HG02759 (cell line): ENCODE results near the gene RIMS1.

Source experiments
- ATAC-seq: cut with Tn5 transposase; IDR thresholded peaks from one replicate; pipeline ENCODE4 v1.9.1; 2021; ENCODE audit warnings: mild to moderate bottlenecking, moderate library complexity; ENCODE audit not compliant: unreplicated experiment

Gene RIMS1

DNA sequence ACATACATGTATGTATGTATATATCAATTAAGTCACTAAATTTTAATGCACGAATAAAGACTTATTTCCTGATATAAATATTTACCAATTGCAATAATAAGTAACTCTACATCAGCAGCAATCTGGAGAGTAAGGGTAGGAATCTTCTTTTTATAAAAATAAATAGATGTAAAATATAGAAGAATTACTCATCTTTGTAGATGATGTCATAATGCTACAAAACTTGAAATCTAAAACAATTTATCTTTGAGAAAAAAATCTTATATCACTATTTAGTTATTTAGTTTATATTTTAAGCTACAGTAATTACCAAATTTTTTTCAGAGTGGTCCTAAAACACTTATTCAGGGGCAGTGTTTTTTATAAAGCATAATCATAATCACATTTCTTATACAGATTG is 351.7 kb downstream of the RIMS1 start:
- no peak for ATAC-seq

- no peak for ATAC-seq
These were observed 352.6 kb downstream of the RIMS1 start for GRCh38 chr6:72238900-72239299.

GRCh38 chr6:72245565-72245964 is 359.2 kb downstream of the RIMS1 start:
- ATAC-seq, result no peak

DNA sequence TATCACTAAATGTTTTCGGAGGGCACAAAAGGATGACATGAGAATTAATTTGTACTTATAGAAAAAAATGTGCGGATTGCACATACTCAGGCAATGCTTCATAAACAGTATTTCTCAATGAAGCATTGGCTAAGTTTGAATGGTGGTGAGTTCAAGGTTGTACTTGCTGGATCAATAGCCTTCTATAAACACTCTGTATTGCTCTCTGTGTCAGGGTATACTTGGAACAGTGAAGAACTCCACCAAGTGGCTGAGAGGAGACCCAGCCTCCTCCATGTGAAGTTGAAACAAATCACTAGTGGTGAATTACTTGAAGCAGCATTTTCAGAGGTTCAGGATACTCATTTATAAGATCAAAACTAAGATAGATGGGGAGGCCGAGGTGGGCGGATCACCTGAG is 360.6 kb downstream of the RIMS1 start:
- ATAC-seq, result no peak

- ATAC-seq, result no peak
These were observed 362.3 kb downstream of the RIMS1 start for GRCh38 chr6:72248621-72249020.

DNA sequence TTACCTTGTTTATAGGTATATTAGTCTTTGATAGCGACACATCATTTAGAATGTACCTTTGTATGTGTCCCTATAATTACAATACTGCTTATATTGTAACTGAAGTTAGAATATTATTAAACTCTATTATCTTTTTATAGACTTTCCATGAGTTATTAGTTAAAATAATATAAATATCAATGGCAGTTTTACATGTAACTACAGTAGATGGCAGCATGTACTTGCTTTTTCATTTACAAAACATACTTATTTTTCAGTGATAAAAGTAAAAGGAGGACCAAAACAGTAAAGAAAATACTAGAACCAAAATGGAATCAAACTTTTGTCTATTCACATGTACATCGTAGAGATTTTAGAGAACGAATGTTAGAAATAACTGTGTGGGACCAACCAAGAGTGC is 364.3 kb downstream of the RIMS1 start:
- ATAC-seq, result no peak

DNA sequence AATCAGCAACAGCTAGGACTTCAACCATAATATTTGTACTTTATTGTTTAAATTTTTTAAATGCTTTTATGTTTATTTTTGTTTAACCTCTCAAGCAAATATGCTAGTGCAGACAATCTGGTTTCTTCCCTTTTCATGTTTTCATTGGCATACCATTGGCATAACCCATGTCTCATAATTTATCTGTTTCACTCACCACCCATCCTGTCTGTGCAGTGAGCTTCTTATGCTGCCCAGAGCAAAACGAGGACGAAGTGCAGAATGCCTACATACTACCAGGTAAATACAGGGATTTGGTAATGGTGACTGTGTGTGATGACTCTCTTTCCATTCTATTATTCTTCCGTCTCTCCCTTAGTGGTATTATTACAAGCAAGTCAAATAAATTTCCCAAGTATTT is 374.1 kb downstream of the RIMS1 start:
- ATAC-seq, result no peak

- ATAC-seq, result no peak
These were observed 375.2 kb downstream of the RIMS1 start for GRCh38 chr6:72261554-72261953.

GRCh38 chr6:72262254-72262653 is 375.9 kb downstream of the RIMS1 start:
- no peak for ATAC-seq

GRCh38 chr6:72267470-72267869 is 381.1 kb downstream of the RIMS1 start:
- ATAC-seq, result no peak

DNA sequence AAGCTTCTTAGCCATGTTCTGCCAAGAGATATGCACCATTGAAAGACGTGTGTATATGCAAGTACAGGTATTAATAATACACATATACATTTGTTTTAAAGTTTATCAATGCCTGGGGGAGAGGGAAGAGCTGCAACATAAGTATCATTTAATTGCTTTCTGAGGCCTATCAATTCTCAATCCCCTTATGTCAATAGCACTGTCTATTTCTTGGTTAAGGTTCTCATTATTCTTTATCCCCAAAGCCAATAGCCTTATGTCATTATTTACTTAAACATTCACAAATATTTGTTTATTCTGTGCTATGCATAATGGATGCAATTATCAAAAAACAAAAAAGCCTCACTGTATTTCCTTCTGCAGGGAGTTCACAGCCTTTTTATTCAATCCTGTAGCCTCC is 385.2 kb downstream of the RIMS1 start:
- no peak for ATAC-seq

DNA sequence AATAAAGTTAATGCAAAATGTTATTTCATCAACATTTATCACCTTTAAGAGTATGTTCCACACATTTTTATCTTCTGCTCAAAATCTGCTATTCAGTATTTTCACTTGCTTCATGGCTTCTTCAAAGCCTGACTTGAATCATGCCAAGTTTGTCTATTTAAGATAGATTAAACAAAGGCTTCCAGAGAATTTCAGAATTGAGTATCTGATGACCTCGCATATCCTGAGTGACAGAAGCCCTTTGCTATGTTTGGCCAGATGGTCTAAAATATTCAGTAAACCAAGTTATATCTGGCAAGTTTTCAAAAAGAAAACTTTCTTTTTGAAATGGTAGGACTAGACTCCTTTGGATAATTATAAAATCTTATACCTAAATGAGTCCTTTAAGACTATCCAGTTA is 386.6 kb downstream of the RIMS1 start:
- no peak for ATAC-seq

GRCh38 chr6:72275888-72276287 is 389.5 kb downstream of the RIMS1 start:
- no peak for ATAC-seq

DNA sequence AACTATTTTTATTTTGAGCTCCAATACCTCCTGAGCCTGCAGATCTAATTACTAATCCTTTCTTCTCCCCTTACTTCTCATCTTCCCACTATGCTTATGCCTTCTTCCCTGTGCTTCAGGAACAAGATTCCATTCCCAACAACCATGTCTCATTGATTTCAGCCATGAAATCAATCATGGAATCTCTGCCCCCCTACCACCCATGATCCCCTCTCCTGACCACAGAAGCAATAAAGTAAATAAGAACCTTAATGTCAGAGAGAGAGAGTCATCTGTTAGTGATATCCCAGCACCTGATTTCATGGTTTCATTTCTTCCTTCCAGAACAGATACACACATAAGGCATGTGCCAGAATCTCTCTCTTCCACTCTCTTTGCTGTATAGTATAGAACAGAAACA is 395.9 kb downstream of the RIMS1 start:
- no peak for ATAC-seq

- no peak for ATAC-seq
These were observed 397.2 kb downstream of the RIMS1 start for GRCh38 chr6:72283571-72283970.

DNA sequence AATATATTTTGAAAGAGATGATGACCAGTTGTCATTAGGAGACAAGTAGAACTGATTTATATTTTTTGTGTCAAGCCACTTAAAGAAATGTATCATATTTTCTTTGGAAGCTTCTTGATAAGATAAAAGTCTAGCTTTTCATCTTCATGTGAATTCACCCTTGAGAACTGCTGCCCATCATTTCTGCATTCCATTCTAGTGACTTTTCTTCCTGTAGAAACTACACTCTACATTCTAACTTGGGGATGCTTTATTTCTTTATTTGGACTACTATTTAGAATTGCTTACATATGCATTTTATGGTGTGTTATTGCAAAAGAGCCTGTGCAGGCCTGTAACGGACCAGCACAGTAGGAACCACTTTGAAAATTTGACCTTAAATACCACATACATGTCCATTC is 400.6 kb downstream of the RIMS1 start:
- no peak for ATAC-seq

GRCh38 chr6:72287801-72288200 is 401.5 kb downstream of the RIMS1 start:
- ATAC-seq, result no peak

DNA sequence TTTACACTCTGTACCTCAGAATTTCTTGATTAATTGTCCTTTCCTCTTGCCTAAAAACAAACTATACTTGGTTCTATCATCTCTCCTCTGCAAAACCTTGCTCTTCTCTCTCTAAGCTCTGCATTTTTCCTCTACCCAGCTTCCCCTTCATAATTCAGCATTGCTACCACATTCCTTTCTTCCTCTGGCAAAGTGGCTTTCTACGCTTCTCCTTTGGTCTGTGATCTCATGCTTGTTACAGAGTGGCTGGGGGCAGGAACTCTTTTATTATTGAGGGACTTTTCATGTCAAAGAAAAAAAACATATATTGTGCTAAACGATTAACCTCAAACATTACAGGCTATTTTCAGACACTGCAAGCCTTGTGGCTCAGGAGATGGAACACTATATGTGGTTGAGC is 402.2 kb downstream of the RIMS1 start:
- no peak for ATAC-seq

DNA sequence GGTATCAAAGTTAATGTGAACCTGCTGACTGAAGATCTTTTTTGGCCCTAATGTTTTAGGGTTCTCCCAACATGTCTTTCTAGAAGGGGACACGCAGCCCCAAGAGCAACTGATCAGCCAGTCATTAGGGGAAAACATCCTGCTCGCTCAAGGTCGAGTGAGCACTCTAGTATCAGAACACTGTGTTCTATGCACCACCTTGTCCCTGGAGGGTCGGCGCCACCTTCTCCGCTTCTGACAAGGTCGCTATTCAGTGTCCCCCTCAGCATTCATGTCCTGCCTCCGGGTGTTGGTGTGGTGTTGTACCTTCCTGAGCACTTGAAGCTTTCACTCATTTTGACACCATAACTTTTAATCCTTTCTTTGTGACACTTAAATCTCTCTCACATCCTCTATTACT is 404.3 kb downstream of the RIMS1 start:
- ATAC-seq, result no peak

DNA sequence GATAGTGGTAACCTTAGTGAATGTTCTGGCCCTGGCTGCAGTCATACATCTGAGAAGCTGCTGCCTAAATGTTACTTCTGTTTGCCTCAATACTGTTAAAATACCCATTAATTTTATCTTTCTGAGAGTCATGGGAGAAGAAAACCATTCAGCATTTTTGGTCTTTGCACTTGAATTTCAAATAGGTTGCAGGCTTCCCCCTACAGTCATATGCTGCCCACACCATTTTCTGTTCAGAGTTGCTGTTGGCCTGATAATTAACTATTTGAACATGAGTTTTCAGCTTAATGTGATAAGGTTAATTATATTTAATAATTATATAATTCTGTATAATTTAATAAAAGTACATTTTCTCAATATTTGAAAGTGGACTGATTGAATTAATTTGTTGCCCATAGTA is 410.0 kb downstream of the RIMS1 start:
- ATAC-seq, result no peak

DNA sequence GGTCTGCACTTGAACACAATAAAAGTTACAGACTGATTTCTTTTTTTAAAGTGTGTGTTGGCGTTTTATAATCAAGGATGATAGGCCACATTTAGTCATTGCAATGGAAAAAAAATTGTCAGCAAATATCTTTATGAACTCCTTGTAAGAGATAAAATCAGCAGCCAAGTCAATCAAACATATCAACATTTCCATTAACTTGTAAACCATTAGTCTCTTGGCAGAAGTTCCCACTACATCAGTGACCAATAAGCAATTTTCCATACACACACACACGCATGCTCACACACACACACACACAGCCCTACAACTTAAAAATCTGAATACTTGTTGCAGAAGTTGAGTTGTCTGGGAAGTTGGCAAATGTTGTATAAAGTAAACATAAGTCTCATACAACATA is 419.6 kb downstream of the RIMS1 start:
- no peak for ATAC-seq

DNA sequence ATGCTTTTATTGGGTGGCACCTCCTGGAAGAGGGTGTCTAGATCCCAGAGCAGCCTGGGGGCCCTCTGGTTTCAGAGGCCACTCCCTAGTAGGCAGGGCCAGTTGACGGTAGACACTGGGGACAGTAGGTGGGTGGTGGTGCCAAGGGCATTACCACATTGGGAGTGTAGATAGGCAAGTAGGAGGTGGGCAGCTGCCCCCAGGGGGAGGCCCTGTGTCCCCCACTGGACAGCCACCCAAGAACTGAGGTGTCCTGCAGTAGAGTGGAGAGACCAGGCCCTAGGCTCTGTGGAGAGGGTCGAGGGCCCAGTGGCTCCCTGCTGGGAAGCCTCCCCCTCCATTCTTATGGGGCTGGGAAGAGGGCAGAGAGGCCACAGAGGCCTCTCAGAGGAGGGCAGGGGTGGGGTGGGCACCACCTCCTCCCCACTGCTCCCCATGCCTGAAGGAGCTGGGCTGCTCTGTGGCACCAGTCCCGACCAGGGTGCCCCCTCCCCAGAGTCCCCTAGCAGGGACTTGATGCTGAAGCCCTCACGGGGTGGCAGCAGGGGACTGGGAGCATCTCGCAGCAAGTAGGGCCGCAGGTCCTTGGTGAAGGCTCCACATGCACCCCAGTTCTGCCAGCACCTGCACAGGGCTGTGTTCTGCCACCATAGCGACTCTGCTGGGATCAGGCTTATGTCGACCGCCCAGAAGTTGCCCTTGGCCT is 430.5 kb downstream of the RIMS1 start:
- ATAC-seq, result no peak

DNA sequence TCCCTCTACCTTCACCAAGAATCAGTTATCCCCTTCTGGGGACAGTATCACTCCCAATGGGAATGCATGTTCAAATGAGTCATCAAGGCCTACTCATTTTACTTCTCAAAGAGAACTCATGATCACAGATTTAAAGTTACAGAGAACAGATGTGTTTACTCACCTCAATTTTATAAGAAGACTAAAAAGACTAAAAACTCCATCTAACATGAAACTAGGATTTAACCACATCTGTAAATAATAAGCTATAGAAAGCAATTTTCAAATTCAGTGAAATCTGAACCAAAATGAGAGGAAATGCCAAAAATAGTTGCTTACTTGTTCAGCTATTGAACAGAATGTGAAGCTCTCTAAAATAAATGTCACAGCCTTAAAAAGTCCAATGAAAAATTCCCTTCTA is 435.4 kb downstream of the RIMS1 start:
- ATAC-seq, result no peak
